Thoracic aorta (tissue), 2 donors: ENCODE measurements around the gene CPT1C. TPM values are rescaled to one million over a fixed set of nuclear protein-coding genes. Genes with fewer than 3 reads are reported as not detected.
A peak's percentile ranks its signal among the peaks of the same experiment; 100 is the strongest.

Source experiments
- ATAC-seq: fragments of 150-250 bp; one replicate; pipeline ENCODE4 v1.8.0; 2017; ENCODE audit warnings: low read depth; ENCODE audit not compliant: insufficient number of reproducible peaks, low FRiP score
- DNase-seq: peaks from one replicate; pipeline ENCODE4 v3.0.0-alpha.2; 2020; ENCODE audit warnings: low spot score
- H3K27ac ChIP-seq, 2 donors: fragments of 200-600 bp; sonication (generic); 1 replicate in 1 of 2; 2 replicates in 1 of 2; pipeline ENCODE4 v1.5.1; 2016; ENCODE audit warnings: mild to moderate bottlenecking in 2 of 2, moderate library complexity in 2 of 2
- H3K27me3 ChIP-seq: fragments of 200-600 bp; sonication (generic); replicated peaks from 2 replicates; pipeline ENCODE4 v1.6.0; 2016; ENCODE audit warnings: mild to moderate bottlenecking; ENCODE audit not compliant: insufficient read depth
- H3K36me3 ChIP-seq: fragments of 200-600 bp; sonication (generic); one replicate; pipeline ENCODE4 v1.5.1; 2016
- H3K4me1 ChIP-seq, 2 donors: fragments of 200-600 bp; sonication (generic); 1 replicate in 1 of 2; 2 replicates in 1 of 2; pipeline versions ENCODE4 v1.5.1 to v1.6.0; 2016; ENCODE audit warnings: low read depth in 2 of 2, mild to moderate bottlenecking in 1 of 2; ENCODE audit not compliant: control insufficient read depth in 1 of 2
- H3K4me3 ChIP-seq: fragments of 200-600 bp; sonication (generic); 2 replicates; pipeline ENCODE4 v1.5.1; 2016; ENCODE audit warnings: mild to moderate bottlenecking
- H3K9me3 ChIP-seq: fragments of 200-600 bp; sonication (generic); 2 replicates; pipeline ENCODE4 v1.5.1; 2016
- total RNA-seq, 2 donors: library from RNA; depleted of rRNA; stranded (reverse); fragments of >200 nt; gene quantifications; one replicate each; pipeline versions ENCODE4 v1.1.0 to v1.2.3, GENCODE V29; 2016
- TF ChIP-seq, protein P1 (sequence below): fragments of 200-600 bp; sonication (generic); IDR thresholded peaks from one replicate; pipeline ENCODE4 v1.5.1; 2019; ENCODE audit warnings: antibody characterized with exemption

Gene CPT1C
- total RNA-seq, 2 donors from 2014 or later, result 2.5 to 3.9 TPM

DNA sequence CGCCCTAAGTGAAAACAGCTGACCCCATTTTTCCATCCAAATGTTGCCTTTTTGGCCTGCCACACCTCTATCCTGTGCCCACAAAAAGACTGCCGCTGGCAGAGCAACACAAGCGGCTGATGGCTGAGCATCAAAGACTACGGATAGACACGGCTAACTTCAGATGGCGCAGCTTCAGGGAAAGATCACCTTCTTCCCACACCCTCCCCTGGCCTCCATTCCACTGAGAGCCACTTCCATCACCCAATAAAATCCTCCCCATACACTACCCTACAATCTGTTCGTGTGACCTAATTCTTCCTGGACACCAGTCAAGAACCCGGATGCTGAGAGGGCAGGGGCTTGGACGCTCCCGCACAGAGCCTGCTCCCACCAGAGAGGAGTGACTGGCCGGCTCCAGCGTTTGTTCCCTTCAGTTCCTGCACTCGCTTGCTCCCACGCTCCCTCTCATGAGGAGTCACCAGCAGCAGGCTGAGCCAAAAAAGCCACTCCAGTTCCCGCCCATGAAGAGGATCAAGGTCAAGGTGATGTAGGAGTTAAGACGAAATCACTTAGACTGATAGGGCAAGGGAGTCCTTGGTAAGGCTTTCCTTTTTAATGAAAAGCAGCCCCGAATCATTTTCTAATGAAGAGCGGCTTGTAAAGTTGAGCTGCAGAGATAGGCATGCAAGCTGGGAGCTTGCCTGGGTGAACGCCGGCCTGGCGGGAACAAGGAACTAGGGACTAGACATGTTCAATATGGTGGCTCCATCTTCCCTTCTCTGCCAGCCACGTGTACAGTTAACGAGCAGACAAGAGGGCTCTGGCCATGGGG lies 36.5 kb downstream of the CPT1C start:
- Histone ChIP-seq H3K4me1 (peaks cover 0 to 10% of the 10 kb centered on the region in 2 donors), H3K36me3 (no peaks in the 10 kb centered on the region), H3K27ac (no peak overlapping the region), H3K4me3 (no peak overlapping the region), H3K27me3 (no peaks in the 10 kb centered on the region), H3K9me3 (no peaks in the 10 kb centered on the region)
- TF ChIP-seq, protein P1, sequence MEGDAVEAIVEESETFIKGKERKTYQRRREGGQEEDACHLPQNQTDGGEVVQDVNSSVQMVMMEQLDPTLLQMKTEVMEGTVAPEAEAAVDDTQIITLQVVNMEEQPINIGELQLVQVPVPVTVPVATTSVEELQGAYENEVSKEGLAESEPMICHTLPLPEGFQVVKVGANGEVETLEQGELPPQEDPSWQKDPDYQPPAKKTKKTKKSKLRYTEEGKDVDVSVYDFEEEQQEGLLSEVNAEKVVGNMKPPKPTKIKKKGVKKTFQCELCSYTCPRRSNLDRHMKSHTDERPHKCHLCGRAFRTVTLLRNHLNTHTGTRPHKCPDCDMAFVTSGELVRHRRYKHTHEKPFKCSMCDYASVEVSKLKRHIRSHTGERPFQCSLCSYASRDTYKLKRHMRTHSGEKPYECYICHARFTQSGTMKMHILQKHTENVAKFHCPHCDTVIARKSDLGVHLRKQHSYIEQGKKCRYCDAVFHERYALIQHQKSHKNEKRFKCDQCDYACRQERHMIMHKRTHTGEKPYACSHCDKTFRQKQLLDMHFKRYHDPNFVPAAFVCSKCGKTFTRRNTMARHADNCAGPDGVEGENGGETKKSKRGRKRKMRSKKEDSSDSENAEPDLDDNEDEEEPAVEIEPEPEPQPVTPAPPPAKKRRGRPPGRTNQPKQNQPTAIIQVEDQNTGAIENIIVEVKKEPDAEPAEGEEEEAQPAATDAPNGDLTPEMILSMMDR, result no peak
- DNase-seq (no peak), ATAC-seq (peak; percentile 20)

DNA sequence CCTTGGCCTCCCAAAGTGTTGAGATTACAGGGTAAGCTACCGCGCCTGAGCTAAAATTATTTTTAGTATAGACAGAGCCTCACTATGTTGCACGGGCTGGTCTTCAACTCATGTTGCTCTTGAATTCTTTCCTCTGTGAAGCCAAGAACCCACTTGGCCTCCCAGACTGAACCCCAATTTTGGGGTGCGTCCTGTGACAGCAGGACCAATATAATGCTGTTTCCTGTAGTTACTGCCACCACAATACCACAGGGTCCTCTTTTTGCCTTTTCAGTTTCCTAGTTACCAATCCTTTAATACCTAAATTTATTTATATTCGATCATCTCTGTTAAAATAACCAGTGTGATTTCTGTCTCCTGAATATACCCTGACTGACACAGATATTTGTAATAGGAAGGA lies 39.2 kb downstream of the CPT1C start:
- TF ChIP-seq, protein P1, result no peak
- DNase-seq, result no peak
- Histone ChIP-seq H3K27me3 (no peaks in the 10 kb centered on the region), H3K27ac (no peak overlapping the region), H3K4me1 (peaks cover 0 to 10% of the 10 kb centered on the region in 2 donors), H3K4me3 (no peak overlapping the region), H3K36me3 (no peaks in the 10 kb centered on the region), H3K9me3 (no peaks in the 10 kb centered on the region)
- no peak for ATAC-seq

DNA sequence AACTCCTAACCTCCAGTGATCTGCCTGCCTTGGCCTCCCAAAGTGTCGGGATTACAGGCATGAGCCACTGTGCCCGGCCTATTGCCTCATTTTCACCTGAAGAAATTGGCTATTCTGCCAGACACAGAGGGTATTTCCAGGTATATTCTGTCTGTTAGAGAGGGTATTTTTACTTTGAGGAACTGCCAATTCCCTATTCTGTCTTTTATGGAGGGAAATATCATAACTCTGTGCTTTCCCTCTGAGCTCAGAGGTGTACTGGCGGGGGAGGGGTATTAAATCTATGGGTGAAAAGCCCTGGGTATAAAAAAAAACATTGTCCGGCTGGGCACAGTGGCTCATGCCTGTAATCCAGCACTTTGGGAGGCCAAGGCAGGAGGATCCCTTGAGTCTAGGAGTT lies 47.4 kb downstream of the CPT1C start:
- Histone ChIP-seq H3K36me3 (no peaks in the 10 kb centered on the region), H3K4me1 (no peaks in the 10 kb centered on the region), H3K27ac (no peak overlapping the region), H3K9me3 (no peaks in the 10 kb centered on the region), H3K4me3 (no peak overlapping the region), H3K27me3 (no peaks in the 10 kb centered on the region)
- ATAC-seq (no peak), DNase-seq (no peak)
- TF ChIP-seq, protein P1, result no peak

DNA sequence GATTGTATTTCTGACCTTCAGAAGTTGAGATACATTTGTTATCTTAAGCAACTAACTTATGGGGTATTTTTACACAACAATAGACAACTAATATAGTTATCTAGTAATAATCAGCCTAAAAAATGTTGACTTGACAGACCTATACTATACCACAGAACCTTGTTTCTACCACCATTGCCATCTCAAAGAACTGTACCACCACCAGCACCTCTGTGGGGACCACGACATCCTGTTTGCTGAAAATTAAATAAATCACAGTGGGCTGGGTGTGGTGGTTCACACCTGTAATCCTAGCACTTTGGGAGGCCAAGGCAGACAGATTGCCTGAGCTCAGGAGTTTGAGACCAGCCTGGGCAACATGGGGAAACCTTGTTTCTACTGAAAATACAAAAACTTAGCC lies 48.2 kb downstream of the CPT1C start:
- Histone ChIP-seq H3K9me3 (no peaks in the 10 kb centered on the region), H3K36me3 (no peaks in the 10 kb centered on the region), H3K4me3 (no peak overlapping the region), H3K27ac (no peak overlapping the region), H3K27me3 (no peaks in the 10 kb centered on the region), H3K4me1 (no peaks in the 10 kb centered on the region)
- TF ChIP-seq, protein P1, result no peak
- ATAC-seq (no peak), DNase-seq (no peak)

DNA sequence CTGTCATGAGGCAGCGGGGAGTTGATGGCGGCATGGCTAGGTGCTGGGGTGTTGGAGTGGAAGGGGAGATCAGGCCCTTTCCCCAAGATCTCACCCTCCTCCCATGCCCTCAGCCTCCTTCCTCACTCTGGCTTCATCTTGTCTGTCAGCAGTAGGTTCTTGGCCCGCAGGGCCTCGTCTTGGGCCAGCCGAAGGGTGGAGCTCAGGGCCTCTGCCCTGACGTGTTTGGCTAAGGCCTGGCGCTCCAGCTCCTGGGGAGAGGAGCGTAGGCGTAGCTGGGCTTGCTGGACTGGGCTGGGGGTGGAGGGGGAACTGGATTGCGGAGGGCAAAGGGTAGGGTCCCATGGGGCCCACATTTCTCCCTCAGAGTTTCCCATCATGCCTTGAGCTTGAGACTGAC lies 49.0 kb downstream of the CPT1C start:
- no peaks in the 10 kb centered on the region for H3K9me3 ChIP-seq
- no peak overlapping the region for H3K27ac ChIP-seq
- no peaks in the 10 kb centered on the region for H3K4me1 ChIP-seq
- DNase-seq, result no peak
- H3K27me3 ChIP-seq, result no peaks in the 10 kb centered on the region
- no peak for ATAC-seq
- TF ChIP-seq, protein P1, result no peak
- no peaks in the 10 kb centered on the region for H3K36me3 ChIP-seq
- H3K4me3 ChIP-seq, result no peak overlapping the region
